Measurements from ENCODE around the gene WNT3A.

The WNT3A gene

DNA sequence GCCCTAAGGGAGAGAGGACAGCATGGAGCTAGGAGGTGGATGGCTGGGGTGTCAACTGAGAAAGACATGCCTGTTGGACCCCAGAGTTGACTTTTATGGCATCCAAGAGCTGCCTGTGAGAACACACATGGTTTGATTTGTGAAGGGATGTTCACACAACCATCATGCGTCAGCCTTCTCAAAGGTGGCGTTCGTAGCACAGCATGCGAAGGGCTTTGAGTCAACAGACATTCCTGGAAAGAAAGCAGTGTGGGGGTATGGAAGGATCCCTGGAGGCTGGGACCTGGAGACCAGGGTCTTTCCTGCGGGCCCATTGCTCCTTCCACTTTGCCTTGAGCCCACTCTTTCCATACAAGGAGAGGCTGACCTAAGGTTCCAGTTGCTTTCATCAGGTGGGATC lies 6.4 kb upstream of the WNT3A start:
- DNase-seq: no peak

DNA sequence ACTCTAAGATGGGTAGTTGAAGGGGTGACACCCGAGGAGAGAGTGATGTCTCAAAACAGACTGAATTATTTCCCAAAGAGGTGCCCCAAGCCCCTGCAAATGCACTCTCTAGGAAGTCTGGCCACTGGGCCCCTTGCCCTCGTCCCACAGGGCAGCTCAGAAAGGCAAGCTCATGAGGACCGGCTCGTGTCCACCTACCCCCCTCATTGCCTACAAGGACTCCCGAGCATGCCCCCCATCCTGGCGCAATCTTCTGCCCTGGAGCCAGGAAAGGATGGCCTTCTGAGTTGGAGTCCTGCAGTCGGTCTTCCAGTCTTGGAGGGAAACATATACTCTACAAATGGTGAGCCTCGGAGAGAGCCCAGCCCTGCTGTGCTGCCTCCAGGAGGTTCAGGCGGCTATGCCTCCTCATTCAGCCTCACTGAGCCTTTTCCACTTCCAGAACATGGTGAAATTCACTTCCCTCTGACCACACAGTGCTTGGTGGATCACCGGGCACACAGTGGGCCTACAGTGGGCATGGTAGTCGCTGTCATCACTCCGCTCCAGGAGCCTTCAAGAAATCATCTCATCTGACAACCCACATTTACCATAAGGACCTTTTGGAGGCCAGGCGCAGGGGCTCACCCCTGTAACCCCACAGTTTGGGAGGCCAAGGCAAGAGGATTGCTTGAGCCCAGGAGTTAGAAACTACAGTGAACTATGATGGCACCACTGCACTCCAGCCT lies 5.8 kb upstream of the WNT3A start:
- no peak for DNase-seq

- no peak for DNase-seq
Observed at GRCh38 chr1:228001738-228002535, 4.9 kb upstream of the WNT3A start.

GRCh38 chr1:228002792-228003191 lies 4.0 kb upstream of the WNT3A start:
- DNase-seq: no peak

DNA sequence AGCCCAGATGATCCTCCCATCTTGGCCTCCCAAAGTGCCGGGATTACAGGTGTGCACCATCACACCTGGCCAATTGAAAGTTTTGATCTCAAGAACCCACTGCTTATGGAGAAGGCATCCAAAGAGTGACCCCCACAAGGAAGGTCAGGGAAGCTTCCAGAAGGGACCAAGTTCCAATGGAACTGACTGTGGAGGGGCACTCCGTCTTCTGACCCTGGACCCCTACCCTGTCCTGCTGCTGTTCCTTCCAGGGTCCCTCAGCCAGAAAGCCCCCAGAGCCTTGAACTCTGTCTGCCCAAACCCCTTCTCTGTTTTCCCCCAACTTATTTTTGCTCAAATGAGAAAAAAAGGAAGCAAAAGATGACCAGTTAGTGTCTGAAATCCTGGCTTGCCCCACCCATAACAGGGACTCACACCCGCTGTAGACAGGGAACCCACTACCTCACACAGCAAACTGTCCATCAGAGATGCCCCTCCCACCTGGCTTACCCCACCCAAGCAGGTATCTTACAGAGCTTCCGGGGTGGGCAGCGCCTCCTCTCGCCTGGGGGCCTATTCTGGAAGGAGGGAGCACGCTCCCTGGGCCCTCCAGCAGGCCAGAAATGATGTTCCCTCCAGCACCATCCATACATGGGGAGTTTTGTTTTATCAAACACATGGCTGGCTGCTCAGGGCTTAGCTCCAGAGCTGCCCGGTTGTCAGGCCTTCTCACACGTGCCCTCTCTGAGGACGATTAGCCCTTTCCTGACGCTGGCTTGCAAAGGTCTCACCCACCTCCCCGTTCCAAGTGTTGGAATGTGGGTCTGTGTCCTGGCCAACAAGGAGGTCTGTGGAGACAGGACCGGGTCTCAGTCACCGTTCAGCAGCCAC lies 3.1 kb upstream of the WNT3A start:
- DNase-seq: no peak

- no peak for DNase-seq
Observed at GRCh38 chr1:228004331-228004855, 2.4 kb upstream of the WNT3A start.

GRCh38 chr1:228004856-228005462 lies 1.8 kb upstream of the WNT3A start:
- no peak for DNase-seq

DNA sequence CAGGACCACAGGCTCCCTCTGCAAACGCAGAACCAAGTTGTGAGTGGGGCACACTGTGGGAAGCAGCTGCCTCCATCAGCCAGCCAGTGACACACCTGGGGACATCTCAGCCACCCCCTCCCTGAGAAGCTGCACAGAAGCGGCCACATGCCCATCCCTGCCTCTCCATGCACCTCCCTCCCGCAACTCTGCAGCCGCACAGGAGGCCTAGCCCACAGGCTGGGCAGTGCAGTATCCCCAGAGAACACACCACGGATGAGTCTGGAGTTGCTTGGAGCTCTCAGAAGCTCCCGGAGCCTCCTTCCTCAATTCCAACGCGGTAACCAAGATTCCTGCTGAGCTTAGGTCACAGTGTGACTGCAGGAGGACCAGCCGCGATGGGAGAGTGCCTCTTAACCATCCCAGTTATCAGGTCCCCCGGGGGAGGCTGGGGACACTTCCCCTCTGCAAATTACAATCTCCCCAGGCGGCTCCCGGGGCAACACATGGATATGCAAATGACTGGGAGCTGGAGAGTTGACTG lies 1.2 kb upstream of the WNT3A start:
- no peak for DNase-seq

- DNase-seq: no peak
Observed at GRCh38 chr1:228006034-228006785, 588 bp upstream of the WNT3A start.

GRCh38 chr1:228007049-228007800 lies 427 bp downstream of the WNT3A start:
- DNase-seq: no peak

DNA sequence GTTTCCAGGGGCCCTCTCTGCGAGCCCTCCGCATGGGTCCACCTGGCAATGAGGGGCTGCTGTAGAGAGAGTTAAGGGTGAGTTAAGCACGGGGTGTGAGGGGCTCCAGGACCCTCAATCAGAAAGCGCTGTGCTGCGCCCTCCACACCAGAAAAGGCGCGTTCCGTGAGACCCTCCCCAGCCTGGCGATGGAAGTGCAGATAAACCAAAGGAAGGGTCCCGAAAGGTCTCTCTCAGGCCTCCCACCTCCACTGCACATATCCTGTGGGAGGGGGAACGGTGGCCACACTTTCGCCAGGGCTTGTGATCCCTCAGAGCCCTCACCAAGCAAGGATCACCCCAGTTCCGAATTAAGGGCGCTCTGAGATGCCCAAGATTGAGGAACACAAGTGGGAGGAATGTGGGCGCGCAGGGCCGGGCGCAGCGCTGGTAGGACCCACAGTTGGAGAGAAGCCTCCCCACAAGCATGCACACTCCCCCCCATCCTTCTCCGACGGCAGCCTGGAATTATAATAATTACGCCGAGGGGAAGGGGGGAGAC lies 1.1 kb downstream of the WNT3A start:
- DNase-seq: no peak

- DNase-seq: no peak
Observed at GRCh38 chr1:228008391-228009115, 1.8 kb downstream of the WNT3A start.

DNA sequence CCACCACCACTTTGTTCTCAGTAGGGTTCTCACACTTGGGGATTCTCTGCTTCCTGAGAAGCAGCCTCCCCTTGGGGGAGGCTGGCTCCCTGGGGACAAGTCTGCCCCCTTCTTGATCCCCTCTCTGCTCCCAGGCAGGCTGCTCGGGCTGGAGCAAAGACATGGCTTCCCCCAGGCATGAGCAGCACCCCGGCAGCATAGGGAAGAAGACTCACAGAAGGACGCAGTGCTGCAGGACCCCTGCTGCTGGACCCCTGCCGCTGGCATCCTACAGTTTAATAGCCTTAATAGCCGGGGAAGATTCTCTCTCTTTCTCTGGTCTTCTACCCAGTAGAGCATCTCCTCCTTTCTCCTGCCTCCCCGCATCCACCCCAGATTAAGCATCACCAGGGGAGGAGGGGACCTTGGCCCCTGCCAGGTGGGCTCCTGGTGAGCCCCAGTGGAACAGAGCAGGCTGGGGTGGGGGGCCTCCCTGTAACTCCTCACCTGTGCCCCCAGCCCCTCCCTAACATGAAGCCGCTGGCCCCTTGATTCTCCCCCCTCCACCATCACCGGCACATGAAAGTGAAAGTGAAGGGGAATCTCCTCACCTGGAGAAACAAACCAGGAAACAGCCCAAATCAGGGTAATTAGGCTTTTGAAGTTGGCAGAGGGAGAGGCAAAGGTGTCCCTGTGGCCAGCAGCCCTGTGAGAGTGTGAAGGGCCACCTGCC lies 2.5 kb downstream of the WNT3A start:
- DNase-seq: no peak

DNA sequence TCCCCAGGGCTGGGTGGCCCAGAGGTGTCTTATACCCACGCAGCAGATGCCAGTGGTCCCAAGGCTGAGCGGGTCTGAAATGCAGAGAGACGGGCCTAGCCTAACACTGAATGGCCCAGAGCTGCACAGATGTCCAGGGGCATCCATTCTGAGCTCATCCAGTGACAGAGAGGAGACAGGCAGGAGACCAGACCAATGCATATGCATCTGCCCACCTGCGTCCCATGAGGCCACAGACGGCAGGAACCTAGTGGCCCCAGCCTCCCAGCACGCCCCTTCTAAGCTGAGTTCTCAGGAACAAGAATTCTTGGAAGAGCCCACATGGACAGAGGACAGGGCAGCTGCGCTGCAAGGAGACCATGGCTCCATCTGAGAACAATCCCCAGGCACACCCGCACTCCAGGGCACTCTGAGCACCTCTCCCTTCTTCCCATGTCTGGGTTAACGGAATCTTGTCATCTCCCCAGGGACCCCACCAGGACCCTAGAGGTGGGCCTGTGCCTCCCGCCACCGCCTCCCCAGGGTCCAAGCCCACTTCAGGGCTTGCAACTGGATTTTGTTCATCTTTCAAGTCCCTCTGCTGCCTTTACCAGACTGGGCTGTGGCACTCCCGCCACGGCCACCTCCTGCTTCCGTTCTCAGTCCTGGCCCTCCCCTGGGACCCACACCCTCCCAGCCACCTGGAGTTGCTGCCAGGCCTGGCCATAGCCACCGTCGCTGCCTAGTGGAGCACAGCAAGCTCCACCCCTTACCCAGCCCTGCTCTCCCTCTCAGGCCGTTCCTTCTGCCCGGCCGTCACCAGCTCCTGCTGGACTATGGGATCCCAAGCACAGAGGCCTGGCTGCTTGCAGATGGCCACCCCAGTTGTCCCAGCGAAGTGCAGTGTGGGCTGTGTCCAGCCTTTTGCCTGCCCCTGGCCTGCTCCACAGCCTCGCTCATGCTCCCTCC lies 3.3 kb downstream of the WNT3A start:
- no peak for DNase-seq

DNA sequence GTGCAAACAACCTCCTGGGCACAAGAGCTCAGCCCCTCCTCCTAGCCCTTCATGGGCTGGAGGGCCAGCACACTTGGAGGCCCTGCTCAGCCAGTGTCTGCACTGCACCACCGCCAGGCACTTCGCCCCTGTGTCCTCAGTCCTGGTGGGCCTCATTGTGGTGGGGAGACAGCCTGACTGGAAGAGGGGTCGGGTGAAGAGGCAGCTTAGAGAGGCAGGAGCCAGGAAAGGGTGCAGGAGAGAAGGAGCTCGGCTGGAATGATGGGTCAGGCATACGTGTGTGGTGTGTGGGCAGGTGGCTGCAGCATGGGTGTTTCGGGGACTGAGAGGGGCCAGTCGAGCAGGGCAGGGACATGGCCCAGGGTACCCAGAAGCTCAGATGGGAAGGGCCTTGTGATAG lies 4.1 kb downstream of the WNT3A start:
- no peak for DNase-seq

DNA sequence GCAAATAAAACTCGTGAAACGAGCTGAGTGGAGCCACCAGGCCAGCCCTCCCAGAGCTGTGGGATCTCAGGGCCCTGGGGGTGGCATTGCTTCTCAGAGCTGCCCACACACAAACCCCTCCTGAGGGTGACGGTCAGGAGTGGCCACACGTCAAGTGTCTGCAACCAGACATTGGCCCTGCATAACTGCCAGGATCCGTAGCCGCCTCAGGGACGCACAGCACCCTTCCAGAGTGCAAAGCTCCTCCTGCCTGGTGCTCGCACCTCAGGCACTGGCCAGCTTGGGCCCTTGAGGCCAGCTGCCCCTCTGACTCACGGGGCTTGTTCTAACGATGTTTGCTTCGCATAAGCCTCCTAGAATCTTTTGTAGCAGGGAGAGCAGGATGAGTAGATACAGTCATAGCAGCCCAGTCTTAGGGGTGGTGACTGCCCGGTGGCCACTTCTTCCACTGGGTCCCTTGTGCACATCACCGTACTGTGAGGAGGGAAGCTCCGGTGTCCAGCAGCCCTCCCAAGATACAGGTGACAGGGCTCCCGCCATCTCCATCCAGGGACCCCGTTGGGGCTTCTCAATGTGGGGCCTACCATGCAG lies 5.0 kb downstream of the WNT3A start:
- DNase-seq: no peak

DNA sequence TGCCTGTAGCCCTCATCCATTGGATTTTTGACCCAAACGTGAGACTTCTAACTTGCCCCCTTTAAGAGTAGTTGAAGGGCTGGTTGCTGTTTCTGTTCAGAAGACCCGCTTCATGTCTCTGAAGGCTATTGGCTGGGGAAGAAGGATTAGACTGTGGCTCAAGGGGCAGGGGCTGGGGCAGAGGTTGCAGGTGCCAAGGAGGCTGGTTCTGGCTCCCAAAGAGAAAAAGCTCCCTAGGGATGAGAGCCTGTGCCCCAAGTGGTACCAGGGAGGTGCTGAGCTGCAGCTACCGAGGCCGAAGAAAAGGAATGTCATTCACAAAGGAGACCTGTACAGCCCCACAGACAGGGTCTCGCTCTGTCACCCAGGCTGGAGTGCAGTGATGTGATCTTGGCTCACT lies 5.8 kb downstream of the WNT3A start:
- no peak for DNase-seq

Measured in OCI-M1 (cell line).